Measurements from ENCODE around the gene PIK3R5. TPM values are rescaled to one million over a fixed set of nuclear protein-coding genes. Genes with fewer than 3 reads are reported as not detected.

PIK3R5 gene
- total RNA-seq, 1 experiment from 2014 or later, result not detected

- intact Hi-C loops (cut with micrococcal nuclease; ENCODE audit: unreplicated experiment), result no loop called here
- Histone ChIP-seq H3K9me3 (no peaks in the 10 kb centered on the region), H3K4me3 (ENCODE audit: low read depth, low read length) (no peak overlapping the region), H3K27me3 (replicated peaks; ENCODE audit: control insufficient read depth, insufficient read depth, low read length) (no peaks in the 10 kb centered on the region), H3K36me3 (ENCODE audit: control insufficient read depth, insufficient read depth, low read length) (no peaks in the 10 kb centered on the region), H3K4me1 (no peaks in the 10 kb centered on the region)
- Mint-ChIP-seq H3K4me1 (ENCODE audit: low read depth, unreplicated experiment) (no peaks in the 10 kb centered on the region), H3K4me3 (ENCODE audit: unreplicated experiment) (no peak overlapping the region), H3K27ac (ENCODE audit: unreplicated experiment) (no peak overlapping the region), H3K9me3 (ENCODE audit: unreplicated experiment) (no peaks in the 10 kb centered on the region), H3K36me3 (ENCODE audit: insufficient read depth, unreplicated experiment) (no peaks in the 10 kb centered on the region), H3K27me3 (ENCODE audit: insufficient read depth, unreplicated experiment) (peaks cover 6% of the 10 kb centered on the region)
- no peak for DNase-seq
- ChIA-PET CTCF (no interaction called here), POLR2A (no interaction called here)
- no peak for TF ChIP-seq CTCF (IDR thresholded peaks at IDR 0.05; ENCODE audit: insufficient read depth in 1 of 2, low read depth in 1 of 2, low read length in 1 of 2, severe bottlenecking in 1 of 2, unreplicated experiment in 1 of 2)
- BruUV-seq (replicated peaks), result no TSS peak
Observed at GRCh38 chr17:8900626-8901585, 64.6 kb downstream of the PIK3R5 start.

- Histone ChIP-seq H3K27me3 (replicated peaks; ENCODE audit: control insufficient read depth, insufficient read depth, low read length) (no peaks in the 10 kb centered on the region), H3K9me3 (no peaks in the 10 kb centered on the region), H3K4me3 (ENCODE audit: low read depth, low read length) (no peak overlapping the region), H3K4me1 (no peaks in the 10 kb centered on the region), H3K36me3 (ENCODE audit: control insufficient read depth, insufficient read depth, low read length) (no peaks in the 10 kb centered on the region)
- peaks cover 4% of the 10 kb centered on the region for H3K4me1 Mint-ChIP-seq (ENCODE audit: low read depth, unreplicated experiment)
- TF ChIP-seq CTCF (IDR thresholded peaks at IDR 0.05; ENCODE audit: insufficient read depth in 1 of 2, low read depth in 1 of 2, low read length in 1 of 2, severe bottlenecking in 1 of 2, unreplicated experiment in 1 of 2), result no peak
- H3K36me3 Mint-ChIP-seq (ENCODE audit: insufficient read depth, unreplicated experiment), result no peaks in the 10 kb centered on the region
- intact Hi-C loops (cut with micrococcal nuclease; ENCODE audit: unreplicated experiment), result no loop called here
- no peak overlapping the region for H3K4me3 Mint-ChIP-seq (ENCODE audit: unreplicated experiment)
- ChIA-PET CTCF (no interaction called here), POLR2A (no interaction called here)
- no peak overlapping the region for H3K27ac Mint-ChIP-seq (ENCODE audit: unreplicated experiment)
- DNase-seq, result no peak
- H3K9me3 Mint-ChIP-seq (ENCODE audit: unreplicated experiment), result no peaks in the 10 kb centered on the region
- no TSS peak for BruUV-seq (replicated peaks)
- peaks cover 6% of the 10 kb centered on the region for H3K27me3 Mint-ChIP-seq (ENCODE audit: insufficient read depth, unreplicated experiment)
Observed at GRCh38 chr17:8900207-8900606, 65.3 kb downstream of the PIK3R5 start.

GRCh38 chr17:8898636-8899035 lies 66.9 kb downstream of the PIK3R5 start:
- H3K9me3 Mint-ChIP-seq (ENCODE audit: unreplicated experiment), result no peaks in the 10 kb centered on the region
- ChIA-PET POLR2A (no interaction called here), CTCF (no interaction called here)
- no peaks in the 10 kb centered on the region for H3K36me3 Mint-ChIP-seq (ENCODE audit: insufficient read depth, unreplicated experiment)
- Histone ChIP-seq H3K27me3 (replicated peaks; ENCODE audit: control insufficient read depth, insufficient read depth, low read length) (no peaks in the 10 kb centered on the region), H3K4me3 (ENCODE audit: low read depth, low read length) (no peak overlapping the region), H3K36me3 (ENCODE audit: control insufficient read depth, insufficient read depth, low read length) (no peaks in the 10 kb centered on the region), H3K4me1 (no peaks in the 10 kb centered on the region), H3K9me3 (no peaks in the 10 kb centered on the region)
- peaks cover 8% of the 10 kb centered on the region for H3K4me1 Mint-ChIP-seq (ENCODE audit: low read depth, unreplicated experiment)
- DNase-seq, result no peak
- no peak overlapping the region for H3K4me3 Mint-ChIP-seq (ENCODE audit: unreplicated experiment)
- H3K27ac Mint-ChIP-seq (ENCODE audit: unreplicated experiment), result no peak overlapping the region
- intact Hi-C loops (cut with micrococcal nuclease; ENCODE audit: unreplicated experiment), result no loop called here
- TF ChIP-seq CTCF (IDR thresholded peaks at IDR 0.05; ENCODE audit: insufficient read depth in 1 of 2, low read depth in 1 of 2, low read length in 1 of 2, severe bottlenecking in 1 of 2, unreplicated experiment in 1 of 2), result no peak
- no TSS peak for BruUV-seq (replicated peaks)
- H3K27me3 Mint-ChIP-seq (ENCODE audit: insufficient read depth, unreplicated experiment), result peaks cover 6% of the 10 kb centered on the region
